Transverse colon (tissue), 4 donors: ENCODE data around the gene ASXL1.

Experiments used
- EP300 ChIP-seq: sonication (generic); formaldehyde crosslinking; IDR thresholded peaks from one replicate; pipeline ENCODE4 v1.6.1; 2017; ENCODE audit warnings: antibody characterized with exemption, low read depth
- POLR2A ChIP-seq: fragments of 450-650 bp; IDR thresholded peaks from one replicate; pipeline ENCODE4 v1.6.1; 2016; ENCODE audit warnings: antibody characterized with exemption, mild to moderate bottlenecking, moderate library complexity
- POLR2AphosphoS5 ChIP-seq, 3 donors: sonication (generic); formaldehyde crosslinking; IDR thresholded peaks; one replicate each; pipeline ENCODE4 v1.6.1; 2016; ENCODE audit warnings: antibody characterized with exemption in 3 of 3
- TF ChIP-seq, protein P1 (sequence below), 5 experiments: fragments of 200-600 bp in 3 of 5; fragments of 450-650 bp in 2 of 5; sonication (generic) in 3 of 5; IDR thresholded peaks; 1 replicate in 2 of 5; 2 replicates in 3 of 5; pipeline ENCODE4 v1.5.1; 2016 to 2017; ENCODE audit warnings: antibody characterized with exemption in 5 of 5, inconsistent platforms in 3 of 5, mild to moderate bottlenecking in 2 of 5, moderate library complexity in 1 of 5

DNA sequence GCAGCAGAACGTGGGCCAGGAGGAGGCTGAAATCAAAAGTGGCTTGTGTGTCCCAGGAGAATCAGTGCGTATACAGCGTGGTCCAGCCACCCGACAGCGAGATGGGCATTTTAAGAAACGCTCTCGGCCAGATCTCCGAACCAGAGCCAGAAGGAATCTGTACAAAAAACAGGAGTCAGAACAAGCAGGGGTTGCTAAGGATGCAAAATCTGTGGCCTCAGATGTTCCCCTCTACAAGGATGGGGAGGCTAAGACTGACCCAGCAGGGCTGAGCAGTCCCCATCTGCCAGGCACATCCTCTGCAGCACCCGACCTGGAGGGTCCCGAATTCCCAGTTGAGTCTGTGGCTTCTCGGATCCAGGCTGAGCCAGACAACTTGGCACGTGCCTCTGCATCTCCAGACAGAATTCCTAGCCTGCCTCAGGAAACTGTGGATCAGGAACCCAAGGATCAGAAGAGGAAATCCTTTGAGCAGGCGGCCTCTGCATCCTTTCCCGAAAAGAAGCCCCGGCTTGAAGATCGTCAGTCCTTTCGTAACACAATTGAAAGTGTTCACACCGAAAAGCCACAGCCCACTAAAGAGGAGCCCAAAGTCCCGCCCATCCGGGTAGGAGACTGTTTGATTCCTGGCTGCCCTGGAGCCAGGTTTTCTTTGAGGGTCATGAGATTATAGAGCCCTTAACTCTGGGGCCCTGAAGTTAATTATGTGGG lies 75.3 kb downstream of the ASXL1 start:
- no peak for TF ChIP-seq EP300
- TF ChIP-seq, protein P1, sequence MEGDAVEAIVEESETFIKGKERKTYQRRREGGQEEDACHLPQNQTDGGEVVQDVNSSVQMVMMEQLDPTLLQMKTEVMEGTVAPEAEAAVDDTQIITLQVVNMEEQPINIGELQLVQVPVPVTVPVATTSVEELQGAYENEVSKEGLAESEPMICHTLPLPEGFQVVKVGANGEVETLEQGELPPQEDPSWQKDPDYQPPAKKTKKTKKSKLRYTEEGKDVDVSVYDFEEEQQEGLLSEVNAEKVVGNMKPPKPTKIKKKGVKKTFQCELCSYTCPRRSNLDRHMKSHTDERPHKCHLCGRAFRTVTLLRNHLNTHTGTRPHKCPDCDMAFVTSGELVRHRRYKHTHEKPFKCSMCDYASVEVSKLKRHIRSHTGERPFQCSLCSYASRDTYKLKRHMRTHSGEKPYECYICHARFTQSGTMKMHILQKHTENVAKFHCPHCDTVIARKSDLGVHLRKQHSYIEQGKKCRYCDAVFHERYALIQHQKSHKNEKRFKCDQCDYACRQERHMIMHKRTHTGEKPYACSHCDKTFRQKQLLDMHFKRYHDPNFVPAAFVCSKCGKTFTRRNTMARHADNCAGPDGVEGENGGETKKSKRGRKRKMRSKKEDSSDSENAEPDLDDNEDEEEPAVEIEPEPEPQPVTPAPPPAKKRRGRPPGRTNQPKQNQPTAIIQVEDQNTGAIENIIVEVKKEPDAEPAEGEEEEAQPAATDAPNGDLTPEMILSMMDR (IDR thresholded peaks at IDR 0.05) = no peak
- TF ChIP-seq POLR2AphosphoS5 (IDR thresholded peaks at IDR 0.05) = no peak
- TF ChIP-seq POLR2A = no peak
